MCF 10A (cell line): Measurements from ENCODE around the gene C17orf58. TPM values are rescaled to one million over a fixed set of nuclear protein-coding genes. Genes with fewer than 3 reads are reported as not detected.

Experiments used
- BruUV-seq: library from RNA; stranded (reverse); fragments of 400-500 nt; replicated peaks from 2 replicates; lab custom pipeline; 2021; lab: Mats Ljungman, UMichigan
- CTCF ChIA-PET: fragments of 300-600 bp; sonication (Branson Sonifier 250); formaldehyde crosslinking; extraction: SDS; loops from one replicate; lab custom pipeline; 2021; ENCODE audit warnings: antibody characterized with exemption, inconsistent platforms; lab: Yijun Ruan, JAX
- POLR2A ChIA-PET: fragments of 300-600, 350-650 bp; sonication (Branson Sonifier 250); formaldehyde crosslinking; extraction: SDS; loops from one replicate; lab custom pipeline; 2020; ENCODE audit warnings: antibody characterized with exemption, inconsistent platforms; lab: Yijun Ruan, JAX
- DNase-seq: peaks from one replicate; pipeline ENCODE4 v3.0.0-alpha.2; 2018; ENCODE audit not compliant: unreplicated experiment
- H3K27ac Mint-ChIP-seq: one replicate; pipeline ENCODE4 v1.8.0; 2022; ENCODE audit warnings: mild to moderate bottlenecking, low read depth, mixed read lengths; ENCODE audit not compliant: unreplicated experiment
- H3K27me3 Mint-ChIP-seq: one replicate; pipeline ENCODE4 v1.8.0; 2022; ENCODE audit warnings: mixed read lengths; ENCODE audit not compliant: insufficient read depth, unreplicated experiment
- H3K36me3 Mint-ChIP-seq: one replicate; pipeline ENCODE4 v1.8.0; 2022; ENCODE audit warnings: mild to moderate bottlenecking, moderate library complexity, mixed read lengths; ENCODE audit not compliant: insufficient read depth, unreplicated experiment
- H3K4me1 Mint-ChIP-seq: one replicate; pipeline ENCODE4 v1.8.0; 2022; ENCODE audit warnings: mixed read lengths; ENCODE audit not compliant: insufficient read depth, unreplicated experiment
- H3K4me3 Mint-ChIP-seq: one replicate; pipeline ENCODE4 v1.8.0; 2022; ENCODE audit warnings: mild to moderate bottlenecking, moderate library complexity, mixed read lengths; ENCODE audit not compliant: unreplicated experiment
- H3K9me3 Mint-ChIP-seq: one replicate; pipeline ENCODE4 v1.8.0; 2022; ENCODE audit warnings: mixed read lengths; ENCODE audit not compliant: unreplicated experiment
- CTCF ChIP-seq: fragments of 200-600 bp; IDR thresholded peaks from one replicate; pipeline ENCODE4 v1.8.0; 2022; ENCODE audit warnings: antibody characterized with exemption, mild to moderate bottlenecking; ENCODE audit not compliant: unreplicated experiment
- intact Hi-C: fragments of 100-400 bp; cut with micrococcal nuclease; formaldehyde crosslinking; loops from 2 replicates; pipeline ENCODE4 v1.14.1; 2022
- total RNA-seq: library from RNA; stranded (reverse); gene quantifications from 2 replicates; pipeline ENCODE4 v1.2.3, GENCODE V29; 2022

C17orf58 gene
- total RNA-seq, 1 experiment from 2014 or later, result 9.5 TPM

DNA sequence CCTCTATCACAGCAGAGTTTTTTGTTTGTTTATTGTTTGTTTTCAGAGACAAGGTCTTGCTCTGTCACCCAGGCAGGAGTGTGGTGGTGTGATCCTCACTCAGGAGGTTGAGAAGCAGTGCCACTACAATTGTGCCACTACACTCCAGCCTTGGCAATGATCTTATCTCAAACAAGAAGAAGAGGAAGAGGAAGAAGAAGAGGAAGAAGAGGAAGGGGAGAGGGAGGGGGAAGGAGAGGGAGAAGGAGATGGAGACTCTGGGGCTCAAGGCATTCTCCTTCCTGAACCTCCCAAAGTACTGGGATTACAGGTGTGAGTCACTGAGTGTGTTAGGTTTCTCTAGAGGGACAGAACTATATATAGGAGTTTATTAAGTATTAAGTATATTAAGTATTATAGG, 17.1 kb upstream of the C17orf58 start:
- no peak for DNase-seq
- Mint-ChIP-seq H3K36me3 (no peaks in the 10 kb centered on the region), H3K27me3 (no peaks in the 10 kb centered on the region), H3K4me3 (no peak overlapping the region), H3K9me3 (no peaks in the 10 kb centered on the region), H3K27ac (peak overlapping the region; percentile 79), H3K4me1 (no peaks in the 10 kb centered on the region)
- POLR2A ChIA-PET, result interaction anchor here (2.0 kb wide), 1 partner anchor 19 kb away, joined by 8 read pairs; no protein-coding TSS in a partner anchor
- CTCF ChIA-PET, result no interaction called here
- intact Hi-C loops, result no loop called here
- no peak for TF ChIP-seq CTCF
- no TSS peak for BruUV-seq

DNA sequence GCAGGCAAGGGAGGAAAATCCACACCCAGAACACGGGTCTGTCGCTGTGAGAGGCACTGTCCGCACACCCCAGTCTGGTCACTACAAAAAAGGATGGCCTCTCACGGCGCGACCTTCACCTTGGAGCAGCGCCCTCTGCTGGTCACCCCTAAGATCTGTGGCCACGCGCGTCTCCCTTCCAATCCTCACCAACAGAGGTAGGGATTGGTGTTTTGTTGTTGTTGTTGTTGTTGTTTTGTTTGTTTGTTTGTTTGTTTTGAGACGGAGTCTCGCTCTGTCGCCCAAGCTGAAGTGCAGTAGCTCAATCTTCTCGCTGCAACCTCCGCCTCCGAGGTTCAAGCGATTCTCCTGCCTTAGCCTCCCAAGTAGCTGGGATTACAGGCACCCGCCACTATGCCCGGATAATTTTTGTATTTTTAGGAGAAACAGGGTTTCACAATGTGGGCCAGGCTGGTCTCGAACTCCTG, 15.0 kb upstream of the C17orf58 start:
- ChIA-PET CTCF (interaction anchor here (0.6 to 2.6 kb wide), 9 partner anchors 9 to 95 kb away, joined by 3 to 11 read pairs (median 3); no protein-coding TSS in a partner anchor), POLR2A (interaction anchor here (0.7 kb wide), 1 partner anchor 8 kb away, joined by 3 read pairs; no protein-coding TSS in a partner anchor)
- peak; percentile 71 for TF ChIP-seq CTCF
- Mint-ChIP-seq H3K4me1 (no peaks in the 10 kb centered on the region), H3K27ac (no peak overlapping the region), H3K9me3 (no peaks in the 10 kb centered on the region), H3K4me3 (no peak overlapping the region), H3K27me3 (no peaks in the 10 kb centered on the region), H3K36me3 (no peaks in the 10 kb centered on the region)
- intact Hi-C loops, result no loop called here
- DNase-seq, result peak; percentile 48
- BruUV-seq, result no TSS peak

DNA sequence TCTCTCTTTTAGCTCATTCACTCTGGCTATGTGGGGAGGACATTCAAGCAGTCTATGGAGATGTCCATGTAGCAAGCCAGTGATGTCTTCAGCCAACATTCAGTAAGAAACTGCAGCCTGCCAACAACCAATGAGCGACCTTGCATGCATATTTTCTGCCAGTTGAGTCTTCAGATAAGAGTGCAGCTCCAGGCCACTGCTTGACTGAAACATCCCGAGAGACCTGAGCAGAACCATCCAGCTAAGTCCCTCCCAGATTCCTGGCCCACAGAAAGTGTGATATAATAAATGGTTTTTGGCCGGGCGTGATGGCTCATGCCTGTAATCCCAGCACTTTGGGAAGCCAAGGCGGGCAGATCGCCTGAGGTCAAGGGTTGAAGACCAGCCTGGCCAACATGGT, 10.5 kb upstream of the C17orf58 start:
- intact Hi-C loops, result no loop called here
- POLR2A ChIA-PET, result interaction anchor here (0.8 to 2.3 kb wide), 3 partner anchors 11 to 13 kb away, joined by 4 to 12 read pairs (median 7); partner anchors contain the start of gene C17orf58

GRCh38 chr17:68004201-68004600, 7.9 kb upstream of the C17orf58 start:
- Mint-ChIP-seq H3K4me1 (no peaks in the 10 kb centered on the region), H3K9me3 (no peaks in the 10 kb centered on the region), H3K27ac (no peak overlapping the region), H3K4me3 (no peak overlapping the region), H3K36me3 (no peaks in the 10 kb centered on the region), H3K27me3 (no peaks in the 10 kb centered on the region)
- DNase-seq, result no peak
- ChIA-PET POLR2A (interaction anchor here (0.6 kb wide), 1 partner anchor 36 kb away, joined by 3 read pairs; no protein-coding TSS in a partner anchor), CTCF (interaction anchor here (0.6 kb wide), 1 partner anchor 201 kb away, joined by 3 read pairs; no protein-coding TSS in a partner anchor)
- BruUV-seq, result no TSS peak
- no peak for TF ChIP-seq CTCF
- intact Hi-C loops, result no loop called here

More for the DNA sequence above, 10.5 kb upstream of the C17orf58 start:
- DNase-seq, result no peak
- Mint-ChIP-seq H3K27me3 (no peaks in the 10 kb centered on the region), H3K4me3 (no peak overlapping the region), H3K27ac (no peak overlapping the region), H3K9me3 (no peaks in the 10 kb centered on the region), H3K4me1 (no peaks in the 10 kb centered on the region), H3K36me3 (no peaks in the 10 kb centered on the region)
- TF ChIP-seq CTCF, result no peak
- CTCF ChIA-PET, result no interaction called here
- BruUV-seq, result no TSS peak
